Thymus (tissue), 11 donors: Measurements from ENCODE around the gene CTTN. TPM values are rescaled to one million over a fixed set of nuclear protein-coding genes. Genes with fewer than 3 reads are reported as not detected.
"Not testable (repeated sequence)": the region's sequence is repeated elsewhere in the genome, so short reads cannot be mapped to it uniquely, and the experiment has no call there.

Experiments
- DNase-seq, 9 donors: peaks; one replicate each; pipeline ENCODE4 v3.0.0-alpha.2; 2013; ENCODE audit warnings: low spot score in 9 of 9, low read depth in 6 of 9, missing footprints in 1 of 9
- H3K27ac ChIP-seq, 2 donors: one replicate each; pipeline ENCODE4 v1.5.1; 2013; ENCODE audit warnings: control low read depth in 1 of 2, low read depth in 1 of 2, low read length in 1 of 2, mild to moderate bottlenecking in 1 of 2, moderate library complexity in 1 of 2
- H3K27me3 ChIP-seq, 2 donors: one replicate each; pipeline ENCODE4 v1.5.1; 2013; ENCODE audit warnings: low read length in 1 of 2; ENCODE audit not compliant: control insufficient read depth in 2 of 2, insufficient read depth in 1 of 2
- H3K36me3 ChIP-seq, 2 donors: one replicate each; pipeline ENCODE4 v1.5.1; 2013; ENCODE audit warnings: low read length in 1 of 2, mild to moderate bottlenecking in 1 of 2, moderate library complexity in 1 of 2; ENCODE audit not compliant: control insufficient read depth in 2 of 2, insufficient read depth in 2 of 2
- H3K4me1 ChIP-seq, 2 donors: one replicate each; pipeline ENCODE4 v1.5.1; 2013; ENCODE audit warnings: low read length in 2 of 2; ENCODE audit not compliant: control insufficient read depth in 2 of 2, insufficient read depth in 2 of 2
- H3K4me3 ChIP-seq, 2 donors: one replicate each; pipeline ENCODE4 v1.5.1; 2013; ENCODE audit warnings: low read length in 2 of 2, control low read depth in 1 of 2, mild to moderate bottlenecking in 1 of 2
- H3K9me3 ChIP-seq, 2 donors: one replicate each; pipeline ENCODE4 v1.5.1; 2013; ENCODE audit warnings: low read length in 1 of 2, mild to moderate bottlenecking in 1 of 2; ENCODE audit not compliant: control insufficient read depth in 2 of 2, insufficient read depth in 1 of 2
- WGBS: extraction: QIAGEN DNeasy Blood & Tissue Kit; methylation state at CpG from one replicate; pipeline ENCODE4 v1.1.7; 2013; 5-methylcytosine and 5-hydroxymethylcytosine counted together
- polyA plus RNA-seq: library from polyadenylated mRNA; stranded (reverse); fragments of 200-250 nt; gene quantifications from one replicate; pipeline ENCODE4 v1.2.3, GENCODE V29; 2013
- total RNA-seq: library from RNA; stranded (reverse); fragments of 120-200 nt; gene quantifications from one replicate; pipeline ENCODE4 v1.2.4, GENCODE V29; 2013
- donor health status: healthy.

The CTTN gene
- total and polyA plus RNA-seq, 2 donors, result 31.4 to 65.5 TPM

DNA sequence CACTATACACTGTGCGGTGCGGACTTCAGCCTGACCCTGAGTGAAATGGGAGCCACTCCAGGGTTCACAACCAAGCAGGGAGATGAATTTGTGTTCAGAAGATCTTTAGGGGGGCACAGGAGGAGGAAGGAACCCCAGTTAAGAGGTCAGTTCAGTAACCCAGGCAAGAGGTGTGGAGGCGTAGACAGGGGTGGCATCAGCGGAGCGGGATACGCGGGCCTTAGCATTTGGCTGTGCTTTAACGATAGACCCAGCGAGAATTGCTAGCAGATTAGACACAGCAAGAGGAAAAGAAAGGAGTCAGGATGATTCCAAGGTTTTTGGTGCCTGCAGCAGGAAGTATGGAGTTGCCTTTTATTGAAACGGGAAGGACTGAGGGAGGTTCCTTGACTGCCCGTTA lies 46.8 kb downstream of the CTTN start:
- Histone ChIP-seq H3K27me3 (peaks cover 0 to 2% of the 10 kb centered on the region in 2 donors), H3K4me1 (no peaks in the 10 kb centered on the region), H3K27ac (no peak overlapping the region), H3K36me3 (no peaks in the 10 kb centered on the region), H3K4me3 (no peak overlapping the region), H3K9me3 (peaks cover 3 to 7% of the 10 kb centered on the region in 2 donors)
- DNase-seq, result no peak
- WGBS, result 96% methylated on average over 11 of the region's 11 CpGs

- no peaks in the 10 kb centered on the region for H3K36me3 ChIP-seq
- peaks cover 0 to 2% of the 10 kb centered on the region in 2 donors for H3K27me3 ChIP-seq
- H3K9me3 ChIP-seq, result peaks cover 3 to 8% of the 10 kb centered on the region in 2 donors
- no peak overlapping the region for H3K27ac ChIP-seq
- WGBS, result 73% methylated on average over 7 of the region's 7 CpGs
- no peak overlapping the region for H3K4me3 ChIP-seq
- no peak for DNase-seq
- no peaks in the 10 kb centered on the region for H3K4me1 ChIP-seq
Measured at GRCh38 chr11:70445605-70446004, 47.3 kb downstream of the CTTN start.

- WGBS, result 63% methylated on average over 2 of the region's 2 CpGs
Measured at GRCh38 chr11:70448983-70449567, 50.7 kb downstream of the CTTN start.

DNA sequence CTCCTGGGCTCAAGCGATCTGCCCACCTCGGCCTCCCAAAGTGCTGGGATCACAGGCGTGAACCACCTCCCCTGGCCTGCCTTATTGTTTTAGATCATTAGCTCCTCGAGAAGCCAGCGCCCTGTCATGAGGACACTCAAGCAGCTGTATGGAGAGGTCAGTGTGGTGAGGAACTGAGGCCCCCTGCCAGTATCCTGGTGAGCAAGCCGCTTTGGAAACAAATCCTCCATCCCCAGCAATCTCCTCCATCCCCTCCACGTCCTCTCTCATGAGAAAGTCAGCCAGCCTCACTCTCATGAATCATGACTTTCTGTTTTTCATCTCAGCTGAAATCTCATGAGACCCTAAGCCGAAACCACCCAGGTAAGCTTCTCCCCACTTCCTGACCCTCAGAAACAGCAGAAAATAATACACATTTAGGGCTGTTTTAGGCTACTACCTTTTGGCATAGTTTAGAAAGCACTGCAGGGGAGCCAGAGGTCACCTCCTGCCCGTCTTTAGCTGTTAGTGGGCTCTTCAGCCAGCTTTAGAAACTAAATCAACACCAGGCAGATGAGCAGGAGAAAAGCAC lies 56.0 kb downstream of the CTTN start:
- H3K27me3 ChIP-seq, result no peaks in the 10 kb centered on the region
- WGBS, result 92% methylated on average over 9 of the region's 9 CpGs
- DNase-seq, result no peak

More at GRCh38 chr11:70448983-70449567, 50.7 kb downstream of the CTTN start:
- Histone ChIP-seq H3K9me3 (peaks cover 3 to 17% of the 10 kb centered on the region in 2 donors), H3K4me1 (no peaks in the 10 kb centered on the region), H3K4me3 (no peak overlapping the region), H3K27me3 (peaks cover 0 to 2% of the 10 kb centered on the region in 2 donors), H3K27ac (no peak overlapping the region), H3K36me3 (no peaks in the 10 kb centered on the region)
- DNase-seq, result no peak

DNA sequence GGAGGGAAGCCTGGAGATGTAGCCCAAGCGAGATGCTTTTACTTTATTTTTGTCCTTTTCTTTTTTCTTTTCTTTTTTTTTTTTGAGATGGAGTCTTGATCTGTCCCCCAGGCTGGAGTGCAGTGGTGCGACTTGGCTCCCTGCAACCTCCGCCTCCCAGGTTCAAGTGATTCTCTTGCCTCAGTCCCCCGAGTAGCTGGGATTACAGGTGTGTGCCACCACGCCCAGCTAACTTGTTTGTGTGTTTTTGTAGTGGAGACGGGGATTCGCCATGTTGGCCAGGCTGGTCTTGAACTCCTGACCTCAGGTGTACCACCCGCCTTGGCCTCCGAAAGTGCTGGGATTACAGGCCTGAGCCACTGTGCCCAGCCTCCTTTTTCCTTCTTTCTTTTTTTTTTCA lies 56.5 kb downstream of the CTTN start:
- not testable (repeated sequence) for H3K4me3 ChIP-seq, DNase-seq, H3K4me1 ChIP-seq, H3K27me3 ChIP-seq, H3K27ac ChIP-seq, H3K36me3 ChIP-seq
- peaks cover 0 to 11% of the 10 kb centered on the region in 2 donors for H3K9me3 ChIP-seq
- 94% methylated on average over 9 of the region's 9 CpGs for WGBS

More for the DNA sequence above, 56.0 kb downstream of the CTTN start:
- Histone ChIP-seq H3K9me3 (peaks cover 0 to 11% of the 10 kb centered on the region in 2 donors), H3K4me3 (no peak overlapping the region), H3K27ac (no peak overlapping the region), H3K36me3 (no peaks in the 10 kb centered on the region), H3K4me1 (no peaks in the 10 kb centered on the region)

DNA sequence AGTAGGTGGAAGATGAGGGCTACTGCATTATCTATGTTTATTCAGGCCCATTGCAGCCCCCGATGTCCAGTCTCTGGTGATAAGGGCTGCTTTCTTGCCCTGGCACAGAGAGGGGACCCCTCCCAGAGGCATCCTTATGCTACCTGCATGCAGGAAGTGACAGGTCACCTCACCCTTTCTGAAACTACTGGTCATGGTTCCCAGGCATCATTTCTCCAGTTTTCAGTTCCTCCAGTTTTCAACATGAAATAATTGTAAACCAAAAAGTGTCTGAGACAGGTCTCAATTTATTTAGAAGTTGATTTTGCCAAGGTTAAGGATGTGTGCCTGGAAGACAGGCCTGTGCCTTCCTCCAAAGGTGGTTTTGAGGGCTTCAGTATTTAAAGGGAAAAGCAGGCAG lies 57.0 kb downstream of the CTTN start:
- Histone ChIP-seq H3K27ac (no peak overlapping the region), H3K36me3 (no peaks in the 10 kb centered on the region), H3K9me3 (peaks cover 0 to 11% of the 10 kb centered on the region in 2 donors), H3K4me3 (no peak overlapping the region), H3K4me1 (no peaks in the 10 kb centered on the region), H3K27me3 (no peaks in the 10 kb centered on the region)
- no peak for DNase-seq
- WGBS, result 93% methylated on average over 1 of the region's 1 CpG

DNA sequence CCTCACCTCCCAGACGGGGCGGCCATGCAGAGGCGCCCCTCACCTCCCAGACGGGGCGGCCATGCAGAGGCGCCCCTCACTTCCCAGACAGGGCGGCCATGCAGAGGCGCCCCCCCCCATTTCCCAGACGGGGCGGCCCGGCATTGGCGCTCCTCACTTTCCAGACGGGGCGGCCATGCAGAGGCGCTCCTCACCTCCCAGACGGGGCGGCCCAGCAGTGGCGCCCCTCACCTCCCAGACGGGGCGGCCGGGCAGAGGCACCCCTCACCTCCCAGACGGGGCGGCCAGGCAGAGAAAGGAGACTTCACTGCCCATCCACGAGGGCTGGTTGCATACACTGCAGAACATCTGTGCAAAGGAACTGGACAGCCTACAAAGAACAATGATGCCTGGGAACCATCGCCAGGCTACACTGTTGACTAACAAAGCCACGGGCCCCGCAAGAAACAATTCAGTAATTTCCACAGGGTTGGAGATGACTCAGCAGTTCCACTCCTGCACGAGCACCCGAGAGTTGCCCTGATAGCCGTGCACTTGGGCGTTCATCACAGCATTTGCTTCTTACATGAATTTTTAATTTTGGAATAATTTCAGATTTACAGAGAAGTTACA lies 58.7 kb downstream of the CTTN start:
- Histone ChIP-seq H3K36me3 (no peaks in the 10 kb centered on the region), H3K4me1 (no peaks in the 10 kb centered on the region), H3K27me3 (no peaks in the 10 kb centered on the region), H3K4me3 (no peak overlapping the region), H3K9me3 (peaks cover 0 to under 1% of the 10 kb centered on the region in 2 donors), H3K27ac (no peak overlapping the region)
- WGBS, result 74% methylated on average over 31 of the region's 31 CpGs
- DNase-seq, result no peak

GRCh38 chr11:70458736-70459135 lies 60.4 kb downstream of the CTTN start:
- DNase-seq, result no peak
- WGBS, result 93% methylated on average over 2 of the region's 2 CpGs
- no peaks in the 10 kb centered on the region for H3K36me3 ChIP-seq
- no peaks in the 10 kb centered on the region for H3K27me3 ChIP-seq
- H3K9me3 ChIP-seq, result no peaks in the 10 kb centered on the region
- H3K4me3 ChIP-seq, result no peak overlapping the region
- H3K4me1 ChIP-seq, result no peaks in the 10 kb centered on the region
- no peak overlapping the region for H3K27ac ChIP-seq

- no peak overlapping the region for H3K4me3 ChIP-seq
- no peak overlapping the region for H3K27ac ChIP-seq
- no peaks in the 10 kb centered on the region for H3K36me3 ChIP-seq
- 93% methylated on average over 4 of the region's 4 CpGs for WGBS
- no peak for DNase-seq
- no peaks in the 10 kb centered on the region for H3K27me3 ChIP-seq
- H3K9me3 ChIP-seq, result peaks cover 0 to 1% of the 10 kb centered on the region in 2 donors
- H3K4me1 ChIP-seq, result no peaks in the 10 kb centered on the region
Measured at GRCh38 chr11:70460111-70460510, 61.8 kb downstream of the CTTN start.
